ENCODE results near the gene GMDS. TPM values are rescaled to one million over a fixed set of nuclear protein-coding genes. Genes with fewer than 3 reads are reported as not detected.
A peak's percentile ranks its signal among the peaks of the same experiment; 100 is the strongest.

Gene GMDS
- total and polyA plus RNA-seq, 4 donors, result 7.3 to 28.3 (median 16.1) TPM

GRCh38 chr6:1605893-1606779 is 639.3 kb downstream of the GMDS start:
- Histone ChIP-seq H3K36me3 (ENCODE audit: control insufficient read depth in 4 of 4, insufficient read depth in 4 of 4, low read length in 4 of 4) (no peaks in the 10 kb centered on the region), H3K9me3 (ENCODE audit: control insufficient read depth in 4 of 4, insufficient read depth in 3 of 4, low read length in 3 of 4) (peaks cover 0 to 1% (median 0%) of the 10 kb centered on the region in 4 donors), H3K27me3 (ENCODE audit: control insufficient read depth in 3 of 3, insufficient read depth in 3 of 3, low read length in 2 of 3) (peaks cover 10 to 74% (median 72%) of the 10 kb centered on the region in 3 donors), H3K4me1 (ENCODE audit: control insufficient read depth in 5 of 5, insufficient read depth in 5 of 5, low read length in 5 of 5) (peaks cover 0 to 28% (median 2%) of the 10 kb centered on the region in 5 donors), H3K9ac (ENCODE audit: insufficient read depth in 1 of 2, low read length in 2 of 2) (no peak overlapping the region), H3K27ac (ENCODE audit: low read depth in 1 of 2, low read length in 1 of 2) (no peak overlapping the region), H3K4me3 (no peak overlapping the region)
- 12 to 18% methylated on average over 26 of the region's 26 CpGs for WGBS, 2 donors
- peak in 1 of 3 donors; percentile 35 for DNase-seq
- ATAC-seq (ENCODE audit: insufficient read depth, low FRiP score), result no peak
- TF ChIP-seq CTCF (IDR thresholded peaks at IDR 0.05; ENCODE audit: control extremely low read depth, extremely low read depth), result no peak

GRCh38 chr6:1605004-1605892 is 640.2 kb downstream of the GMDS start:
- Histone ChIP-seq H3K27me3 (ENCODE audit: control insufficient read depth in 3 of 3, insufficient read depth in 3 of 3, low read length in 2 of 3) (peaks cover 8 to 79% (median 78%) of the 10 kb centered on the region in 3 donors), H3K9me3 (ENCODE audit: control insufficient read depth in 4 of 4, insufficient read depth in 3 of 4, low read length in 3 of 4) (peaks cover 0 to 1% (median 0%) of the 10 kb centered on the region in 4 donors), H3K27ac (ENCODE audit: low read depth in 1 of 2, low read length in 1 of 2) (no peak overlapping the region), H3K36me3 (ENCODE audit: control insufficient read depth in 4 of 4, insufficient read depth in 4 of 4, low read length in 4 of 4) (no peaks in the 10 kb centered on the region), H3K4me1 (ENCODE audit: control insufficient read depth in 5 of 5, insufficient read depth in 5 of 5, low read length in 5 of 5) (peaks cover 0 to 29% (median 6%) of the 10 kb centered on the region in 5 donors), H3K4me3 (no peak overlapping the region), H3K9ac (ENCODE audit: insufficient read depth in 1 of 2, low read length in 2 of 2) (no peak overlapping the region)
- no peak for DNase-seq
- ATAC-seq (ENCODE audit: insufficient read depth, low FRiP score), result no peak
- 7 to 9% methylated on average over 65 of the region's 65 CpGs for WGBS, 2 donors
- TF ChIP-seq CTCF (IDR thresholded peaks at IDR 0.05; ENCODE audit: control extremely low read depth, extremely low read depth), result no peak

GRCh38 chr6:1604158-1605003 is 641.0 kb downstream of the GMDS start:
- Histone ChIP-seq H3K27me3 (ENCODE audit: control insufficient read depth in 3 of 3, insufficient read depth in 3 of 3, low read length in 2 of 3) (peaks cover 8 to 88% (median 86%) of the 10 kb centered on the region in 3 donors), H3K9ac (ENCODE audit: insufficient read depth in 1 of 2, low read length in 2 of 2) (no peak overlapping the region), H3K36me3 (ENCODE audit: control insufficient read depth in 4 of 4, insufficient read depth in 4 of 4, low read length in 4 of 4) (no peaks in the 10 kb centered on the region), H3K4me3 (no peak overlapping the region), H3K27ac (ENCODE audit: low read depth in 1 of 2, low read length in 1 of 2) (no peak overlapping the region), H3K9me3 (ENCODE audit: control insufficient read depth in 4 of 4, insufficient read depth in 3 of 4, low read length in 3 of 4) (peaks cover 0 to 1% (median 0%) of the 10 kb centered on the region in 4 donors), H3K4me1 (ENCODE audit: control insufficient read depth in 5 of 5, insufficient read depth in 5 of 5, low read length in 5 of 5) (peaks cover 0 to 29% (median 6%) of the 10 kb centered on the region in 5 donors)
- peak; percentile 69 to 72 (median 71) for DNase-seq
- peak; percentile 76 for TF ChIP-seq CTCF (IDR thresholded peaks at IDR 0.05; ENCODE audit: control extremely low read depth, extremely low read depth)
- WGBS, 2 donors, result 1 to 2% methylated on average over 76 to 85 of the region's 85 CpGs
- ATAC-seq (ENCODE audit: insufficient read depth, low FRiP score), result peak; percentile 92

Measured in lung (tissue), 12 donors.